Fibroblast of pulmonary artery (primary cell): ENCODE data around the gene DOCK10.
A peak's percentile ranks its signal among the peaks of the same experiment; 100 is the strongest.
"Not testable (repeated sequence)": the region's sequence is repeated elsewhere in the genome, so short reads cannot be mapped to it uniquely, and the experiment has no call there.

Experiments
- DNase-seq: peaks from one replicate; pipeline ENCODE4 v3.0.0-alpha.2; 2010; ENCODE audit warnings: low read depth
- H3K4me3 ChIP-seq: replicated peaks from 2 replicates; pipeline ENCODE4 v1.5.1; 2011; ENCODE audit warnings: low read depth, mild to moderate bottlenecking, control low read depth, low read length, moderate library complexity
- TF ChIP-seq, protein P1 (sequence below): IDR thresholded peaks from 2 replicates; pipeline ENCODE4 v1.5.1; 2011; ENCODE audit warnings: mild to moderate bottlenecking, control low read depth, low read length, inconsistent platforms; ENCODE audit errors: missing control alignments

Gene DOCK10

DNA sequence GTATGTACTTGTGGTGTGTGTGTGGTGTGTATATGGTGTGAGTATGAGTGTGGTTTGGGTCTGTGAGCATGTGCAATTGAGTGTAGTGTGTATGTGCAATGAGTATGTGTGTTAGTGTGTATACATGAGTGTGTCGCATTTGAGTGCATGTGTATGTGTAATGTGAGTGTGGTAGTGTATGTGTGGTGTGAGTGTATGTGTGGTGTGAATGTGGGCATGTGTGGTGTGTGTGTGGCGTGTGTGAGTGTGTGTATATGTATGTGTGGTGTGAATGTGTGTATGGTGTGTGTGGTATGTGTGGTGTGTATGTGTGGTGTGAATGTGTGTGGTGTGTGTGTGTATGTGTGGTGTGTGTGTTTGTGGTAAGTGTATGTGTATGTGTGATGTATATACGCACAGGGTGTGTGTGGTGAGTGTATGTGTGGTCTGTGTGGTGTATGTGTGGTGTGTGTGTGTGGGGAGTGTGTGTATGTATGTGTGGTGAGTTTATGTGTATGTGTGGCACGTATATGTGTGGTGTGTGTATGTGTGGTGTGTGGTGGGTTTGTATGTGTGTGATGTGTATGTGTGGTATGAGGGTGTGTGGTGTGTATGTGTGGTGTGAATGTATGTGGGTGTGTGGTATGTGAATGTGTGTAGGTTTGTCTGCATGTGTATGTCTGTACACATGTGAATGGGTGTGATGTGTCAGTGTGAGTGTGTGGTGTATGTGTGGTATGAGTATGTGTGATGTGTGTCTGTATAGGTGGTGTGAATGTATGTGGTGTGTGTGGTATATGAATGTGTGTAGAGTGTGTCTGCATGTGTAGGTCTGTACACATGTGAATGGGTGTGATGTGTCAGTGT lies 123.4 kb downstream of the DOCK10 start:
- no peak for DNase-seq
- TF ChIP-seq, protein P1, sequence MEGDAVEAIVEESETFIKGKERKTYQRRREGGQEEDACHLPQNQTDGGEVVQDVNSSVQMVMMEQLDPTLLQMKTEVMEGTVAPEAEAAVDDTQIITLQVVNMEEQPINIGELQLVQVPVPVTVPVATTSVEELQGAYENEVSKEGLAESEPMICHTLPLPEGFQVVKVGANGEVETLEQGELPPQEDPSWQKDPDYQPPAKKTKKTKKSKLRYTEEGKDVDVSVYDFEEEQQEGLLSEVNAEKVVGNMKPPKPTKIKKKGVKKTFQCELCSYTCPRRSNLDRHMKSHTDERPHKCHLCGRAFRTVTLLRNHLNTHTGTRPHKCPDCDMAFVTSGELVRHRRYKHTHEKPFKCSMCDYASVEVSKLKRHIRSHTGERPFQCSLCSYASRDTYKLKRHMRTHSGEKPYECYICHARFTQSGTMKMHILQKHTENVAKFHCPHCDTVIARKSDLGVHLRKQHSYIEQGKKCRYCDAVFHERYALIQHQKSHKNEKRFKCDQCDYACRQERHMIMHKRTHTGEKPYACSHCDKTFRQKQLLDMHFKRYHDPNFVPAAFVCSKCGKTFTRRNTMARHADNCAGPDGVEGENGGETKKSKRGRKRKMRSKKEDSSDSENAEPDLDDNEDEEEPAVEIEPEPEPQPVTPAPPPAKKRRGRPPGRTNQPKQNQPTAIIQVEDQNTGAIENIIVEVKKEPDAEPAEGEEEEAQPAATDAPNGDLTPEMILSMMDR = no peak
- no peak overlapping the region for H3K4me3 ChIP-seq

GRCh38 chr2:224917246-224917645 lies 125.0 kb downstream of the DOCK10 start:
- H3K4me3 ChIP-seq, DNase-seq: not testable (repeated sequence)

DNA sequence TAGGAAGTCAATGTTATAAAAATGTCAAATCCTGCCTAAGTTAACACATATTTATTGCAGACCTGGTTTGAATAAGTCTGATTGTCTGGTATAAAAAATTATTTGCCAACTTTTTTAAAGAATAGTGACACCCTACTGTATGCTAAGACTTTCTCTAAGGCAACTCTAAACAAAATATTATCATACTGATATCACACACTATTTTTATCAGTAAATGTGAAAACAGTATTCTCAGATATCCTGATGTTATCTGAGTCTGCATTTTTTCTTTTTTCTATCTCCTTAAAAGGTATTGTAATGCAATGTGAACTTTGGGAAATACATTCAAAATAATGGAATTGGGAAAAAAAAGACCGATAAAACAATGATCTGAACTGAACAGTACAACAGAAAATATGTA lies 127.1 kb downstream of the DOCK10 start:
- DNase-seq = no peak
- TF ChIP-seq, protein P1 = no peak
- no peak overlapping the region for H3K4me3 ChIP-seq

DNA sequence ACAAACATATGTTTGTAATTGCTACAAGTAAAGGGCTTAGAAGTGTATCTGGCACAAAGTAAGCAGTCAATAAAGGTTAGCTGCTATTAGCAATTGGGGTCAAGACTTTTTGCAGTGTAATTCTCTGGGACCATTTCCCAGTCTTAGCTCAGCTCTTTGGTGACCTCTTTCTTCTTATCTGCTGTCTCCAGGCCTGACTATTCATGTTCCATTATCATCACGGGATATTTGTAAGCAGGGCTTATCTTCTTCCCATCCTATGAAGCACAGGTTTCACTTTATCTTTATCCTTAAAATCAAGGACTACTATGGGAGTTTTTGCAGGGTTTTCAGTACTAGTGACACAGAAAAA lies 131.7 kb downstream of the DOCK10 start:
- TF ChIP-seq, protein P1 = no peak
- DNase-seq = peak; percentile 24
- no peak overlapping the region for H3K4me3 ChIP-seq

DNA sequence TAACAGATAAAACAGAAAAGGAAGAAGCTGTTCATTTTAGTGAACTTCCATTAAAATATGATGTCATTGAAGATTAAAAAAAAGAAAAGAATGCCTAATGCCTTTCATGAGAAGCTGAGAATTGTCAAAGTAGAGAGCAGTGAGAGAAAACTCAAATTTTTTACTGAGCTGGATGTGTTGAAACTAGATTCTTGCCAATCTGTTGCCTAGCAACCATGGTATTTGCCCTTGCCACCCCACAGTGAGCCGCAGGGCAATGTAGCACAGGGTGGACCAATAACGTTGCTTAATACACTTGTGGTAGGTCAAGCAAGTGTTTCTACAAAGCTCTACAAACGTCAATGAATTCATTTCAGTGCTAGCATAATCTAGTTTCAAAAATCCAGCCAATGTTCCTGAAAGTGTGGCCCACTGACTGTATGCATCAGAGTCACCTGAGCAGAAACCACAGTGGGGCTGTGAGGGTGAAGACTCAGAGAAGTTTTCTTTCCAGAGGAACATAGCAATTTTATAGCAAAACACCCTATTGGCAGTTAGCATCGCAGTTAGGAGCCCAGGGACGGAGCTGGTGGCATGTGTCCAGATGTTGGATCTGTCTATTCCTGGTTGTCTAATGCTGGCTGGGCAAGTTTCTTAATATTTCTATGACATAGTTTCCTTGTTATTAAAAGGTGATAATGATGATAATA lies 132.2 kb downstream of the DOCK10 start:
- H3K4me3 ChIP-seq = no peak overlapping the region
- TF ChIP-seq, protein P1 = no peak
- DNase-seq = peak; percentile 90

DNA sequence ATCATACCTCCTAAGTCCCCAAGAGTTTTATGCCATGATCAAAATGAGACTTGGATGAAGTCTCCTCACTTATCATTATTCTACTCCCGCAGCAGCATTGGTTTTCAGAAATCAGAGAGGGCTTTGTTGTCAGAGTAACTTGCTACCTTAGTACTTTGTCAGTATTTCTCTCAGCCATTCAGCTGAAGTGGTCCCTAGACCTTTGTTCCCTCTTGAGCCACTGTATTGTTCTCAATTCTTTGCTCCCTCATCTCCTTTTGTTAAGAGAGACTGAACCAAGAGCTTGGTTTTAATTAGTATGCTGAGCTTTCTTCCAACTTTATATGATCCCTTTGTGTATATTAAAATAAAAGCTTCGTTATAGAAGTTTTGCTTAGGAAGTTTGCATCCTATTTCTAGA lies 133.4 kb downstream of the DOCK10 start:
- H3K4me3 ChIP-seq = no peak overlapping the region
- DNase-seq = no peak
- TF ChIP-seq, protein P1 = no peak

GRCh38 chr2:224904381-224904780 lies 137.9 kb downstream of the DOCK10 start:
- TF ChIP-seq, protein P1 = no peak
- DNase-seq = peak; percentile 37
- H3K4me3 ChIP-seq = no peak overlapping the region
